ENCODE results near the gene OMP.

DNA sequence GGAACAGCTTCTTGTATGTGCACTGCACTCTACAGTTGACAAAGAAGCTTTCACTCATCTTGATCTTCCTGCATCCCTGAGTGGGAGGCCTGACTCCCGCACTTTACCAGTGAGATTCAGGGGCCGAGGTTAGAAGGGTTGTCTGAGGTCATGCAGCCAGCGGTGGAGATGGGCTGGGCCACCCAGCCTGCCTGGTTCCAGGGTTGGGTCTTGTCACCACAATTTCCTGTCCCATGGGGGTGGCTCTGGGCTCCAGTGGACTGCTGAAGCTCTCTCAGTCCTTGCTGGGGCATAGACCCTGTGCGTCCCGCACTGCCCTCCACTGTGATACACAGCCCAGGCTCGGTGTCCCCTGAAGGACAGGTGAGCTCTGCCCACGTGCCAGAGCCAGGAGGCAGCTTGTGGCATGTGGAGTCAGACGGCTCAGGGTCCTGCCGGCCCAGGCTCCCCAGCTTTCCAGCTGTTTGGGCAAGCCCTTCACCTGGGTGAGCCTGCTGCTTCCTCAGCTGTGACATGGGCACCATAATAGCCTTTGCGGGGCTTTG is 18.5 kb downstream of the OMP start:
- no peak for TF ChIP-seq CTCF (IDR thresholded peaks at IDR 0.05; ENCODE audit: low read length)
- no peak for TF ChIP-seq EZH2 (optimal IDR thresholded peaks at IDR 0.05; ENCODE audit: low read depth, low read length)

Data from MM.1S (cell line).